ENCODE data around the gene RPS3.

RPS3 gene

DNA sequence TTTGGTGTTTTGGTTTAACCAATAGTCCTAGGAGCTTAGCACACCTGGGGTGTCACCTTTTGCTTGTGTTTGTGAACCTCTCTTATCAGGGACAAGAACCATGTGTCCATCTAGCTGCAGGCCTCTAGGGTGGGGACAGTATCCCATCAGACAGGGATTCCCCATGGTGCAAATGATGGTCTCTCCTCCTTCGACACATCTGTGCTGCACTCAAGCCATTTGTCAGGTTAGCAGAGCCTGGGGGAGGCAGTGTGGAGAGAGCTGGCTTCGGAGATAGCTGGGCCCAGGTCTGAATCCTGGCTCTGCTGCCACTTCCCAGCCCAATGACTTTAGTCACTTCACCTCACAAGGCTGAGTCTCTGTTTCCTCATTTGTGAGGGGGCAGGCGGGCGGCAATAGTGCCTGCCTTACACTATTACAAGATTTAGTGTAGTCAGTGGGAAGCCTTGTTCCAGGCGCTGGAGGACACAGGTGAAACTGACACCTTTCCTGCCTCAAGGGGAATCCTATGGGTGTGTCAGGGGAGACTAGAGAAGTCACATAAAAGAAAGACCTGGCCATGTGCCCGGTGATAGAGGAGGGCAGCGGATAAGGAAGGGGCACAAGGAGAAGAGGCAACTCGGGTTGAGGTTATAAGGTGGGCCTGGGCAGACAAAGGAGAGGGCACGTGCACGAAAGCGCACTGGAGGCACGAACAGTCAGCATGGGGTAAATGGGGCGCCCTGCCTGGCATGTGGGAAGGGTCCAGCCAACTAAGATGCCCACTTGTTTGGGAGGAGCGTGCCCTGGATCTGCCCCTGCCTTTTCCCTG is 21.1 kb downstream of the RPS3 start:
- no peak for DNase-seq (ENCODE audit: low spot score)

GRCh38 chr11:75421035-75421602 is 21.8 kb downstream of the RPS3 start:
- peak; percentile 77 for DNase-seq (ENCODE audit: low spot score)

DNA sequence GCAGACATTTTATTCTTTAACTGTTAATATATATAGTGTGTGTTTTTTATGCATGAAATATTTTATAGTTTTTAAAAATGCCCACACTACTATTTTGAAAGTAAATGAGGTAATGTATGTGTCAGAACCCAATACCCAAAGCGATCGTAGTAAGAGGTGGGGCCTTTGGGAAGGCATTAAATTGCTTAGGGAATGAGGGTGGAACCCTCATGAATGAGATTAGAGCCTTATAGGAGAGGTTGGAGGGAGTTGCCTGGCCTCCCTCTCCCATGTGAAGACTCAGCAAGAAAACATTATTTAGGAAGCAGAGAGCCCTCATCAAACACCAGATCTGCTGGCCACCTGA is 22.6 kb downstream of the RPS3 start:
- DNase-seq (ENCODE audit: low spot score), result no peak

DNA sequence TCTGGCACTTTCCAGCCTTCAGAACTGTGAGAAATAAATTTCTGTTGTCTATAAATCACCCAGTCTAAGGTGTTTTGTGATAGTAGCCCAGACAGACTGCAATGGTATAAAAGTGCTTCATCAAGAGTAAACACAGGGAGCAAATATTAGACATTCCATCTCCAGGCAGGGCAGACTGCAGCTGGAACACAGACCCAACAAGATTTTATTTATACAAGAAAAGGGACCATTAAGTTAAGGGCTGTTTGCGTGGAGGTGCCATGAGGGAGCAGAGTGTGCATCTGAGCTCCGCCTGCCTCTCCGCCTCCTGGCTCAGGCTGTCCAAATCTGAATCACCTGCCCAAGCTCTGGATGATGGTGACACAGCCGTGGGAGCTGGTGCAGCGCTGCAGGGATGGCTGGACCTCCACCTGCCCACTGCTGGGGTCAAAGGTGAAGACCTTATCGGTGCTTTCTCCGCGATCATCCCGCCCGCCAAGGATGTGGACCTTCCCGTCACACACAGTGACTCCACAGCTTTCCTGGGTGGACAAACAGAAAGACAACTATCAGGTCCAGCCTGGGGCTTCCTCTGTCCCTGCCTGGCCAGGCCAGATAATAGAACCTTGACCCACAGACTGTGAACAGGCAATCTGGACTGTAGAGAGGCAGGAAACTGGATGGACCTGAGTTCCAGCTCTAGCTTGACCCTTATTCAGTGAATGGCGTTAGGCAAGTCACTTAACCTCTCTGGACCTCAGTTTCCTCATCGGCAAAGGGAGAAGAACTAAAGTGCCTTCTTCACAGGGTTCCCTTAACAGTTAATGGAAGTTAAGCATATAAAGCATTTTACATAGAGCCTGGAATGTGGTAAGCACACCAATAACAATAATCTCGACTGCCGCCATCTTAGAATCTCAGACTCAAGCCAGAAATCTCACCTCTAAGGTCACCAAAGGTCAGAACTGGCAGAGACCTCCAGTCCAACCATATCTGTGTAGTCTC is 23.2 kb downstream of the RPS3 start:
- DNase-seq (ENCODE audit: low spot score), result no peak

DNA sequence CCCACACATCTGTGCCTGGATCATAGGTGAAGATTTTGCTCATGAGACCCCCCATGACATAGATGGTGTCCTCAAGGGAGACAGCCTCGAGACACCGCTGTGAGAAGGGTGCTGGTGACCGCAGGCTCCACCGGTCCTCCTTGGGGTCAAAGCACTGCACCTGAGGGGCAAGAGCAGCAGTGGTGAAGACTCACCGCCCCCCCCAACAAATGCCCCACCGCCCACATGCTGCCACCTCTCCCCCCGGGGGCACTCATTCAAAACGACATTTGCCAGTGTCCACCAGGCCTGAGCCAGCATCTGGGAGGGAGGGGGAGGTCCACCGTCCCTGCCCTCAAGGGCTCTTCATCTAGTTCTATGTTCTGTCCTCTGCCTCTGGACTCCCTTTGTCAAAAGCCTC is 24.4 kb downstream of the RPS3 start:
- no peak for DNase-seq (ENCODE audit: low spot score)

DNA sequence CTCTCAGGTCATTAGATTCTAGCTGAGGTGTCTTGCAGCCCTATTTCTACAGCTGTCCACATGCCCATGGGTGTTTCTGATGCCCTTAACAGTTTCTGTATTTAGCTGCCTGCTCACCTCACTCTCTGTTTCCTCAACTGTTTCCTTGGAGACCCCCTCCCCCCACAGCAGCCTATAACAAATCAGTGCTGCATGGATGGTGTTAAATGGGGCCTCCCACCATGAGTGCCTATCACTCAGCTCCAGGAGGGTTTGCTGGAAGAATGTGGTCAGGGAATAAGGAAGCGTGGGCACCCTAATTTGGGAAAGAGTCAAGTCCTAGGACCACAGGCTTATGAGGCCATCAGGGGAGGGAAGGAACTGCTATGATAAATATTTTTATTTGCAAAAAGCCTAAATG is 25.1 kb downstream of the RPS3 start:
- DNase-seq (ENCODE audit: low spot score), result no peak

GRCh38 chr11:75425422-75425821 is 26.1 kb downstream of the RPS3 start:
- DNase-seq (ENCODE audit: low spot score), result no peak

- no peak for DNase-seq (ENCODE audit: low spot score)
Observed at GRCh38 chr11:75426720-75427086, 27.4 kb downstream of the RPS3 start.

GRCh38 chr11:75427181-75427580 is 27.9 kb downstream of the RPS3 start:
- DNase-seq (ENCODE audit: low spot score), result no peak

DNA sequence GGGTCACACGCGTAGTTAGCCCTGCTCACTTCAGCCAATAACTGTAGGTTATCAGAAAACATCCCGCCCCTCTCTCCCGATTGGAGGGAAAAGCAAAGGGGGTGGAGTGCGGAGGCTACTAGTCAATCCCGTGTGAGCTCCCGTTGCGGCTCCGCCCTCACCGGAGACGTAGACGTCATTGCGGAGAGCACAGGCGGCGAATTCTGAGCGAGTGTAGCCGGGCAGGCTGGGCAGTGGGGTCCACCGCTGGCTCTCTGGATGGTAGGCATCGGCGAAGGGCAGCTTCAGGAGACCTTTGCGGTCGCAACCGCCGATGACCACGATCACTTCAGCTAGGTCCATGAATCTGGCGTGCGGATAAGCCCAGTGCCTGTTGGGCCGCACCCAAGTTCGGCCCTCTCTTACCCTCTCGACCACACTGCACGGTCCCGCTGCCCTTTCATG is 29.0 kb downstream of the RPS3 start:
- peak; percentile 86 for DNase-seq (ENCODE audit: low spot score)

- DNase-seq (ENCODE audit: low spot score), result no peak
Observed at GRCh38 chr11:75428989-75429640, 29.8 kb downstream of the RPS3 start.

DNA sequence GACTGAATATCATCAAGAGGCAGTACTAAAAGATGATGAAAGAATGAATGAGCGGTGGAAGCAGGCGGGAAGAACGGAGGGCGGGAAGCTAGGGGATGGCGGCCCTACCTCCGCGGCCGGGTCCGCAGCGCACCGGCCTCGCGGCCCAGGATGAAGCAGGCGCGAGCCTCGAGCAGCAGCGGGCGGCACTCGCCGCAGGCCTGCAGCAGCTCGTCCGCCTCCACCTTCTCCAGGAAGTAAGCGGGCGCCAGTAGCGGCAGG is 30.3 kb downstream of the RPS3 start:
- no peak for DNase-seq (ENCODE audit: low spot score)

DNA sequence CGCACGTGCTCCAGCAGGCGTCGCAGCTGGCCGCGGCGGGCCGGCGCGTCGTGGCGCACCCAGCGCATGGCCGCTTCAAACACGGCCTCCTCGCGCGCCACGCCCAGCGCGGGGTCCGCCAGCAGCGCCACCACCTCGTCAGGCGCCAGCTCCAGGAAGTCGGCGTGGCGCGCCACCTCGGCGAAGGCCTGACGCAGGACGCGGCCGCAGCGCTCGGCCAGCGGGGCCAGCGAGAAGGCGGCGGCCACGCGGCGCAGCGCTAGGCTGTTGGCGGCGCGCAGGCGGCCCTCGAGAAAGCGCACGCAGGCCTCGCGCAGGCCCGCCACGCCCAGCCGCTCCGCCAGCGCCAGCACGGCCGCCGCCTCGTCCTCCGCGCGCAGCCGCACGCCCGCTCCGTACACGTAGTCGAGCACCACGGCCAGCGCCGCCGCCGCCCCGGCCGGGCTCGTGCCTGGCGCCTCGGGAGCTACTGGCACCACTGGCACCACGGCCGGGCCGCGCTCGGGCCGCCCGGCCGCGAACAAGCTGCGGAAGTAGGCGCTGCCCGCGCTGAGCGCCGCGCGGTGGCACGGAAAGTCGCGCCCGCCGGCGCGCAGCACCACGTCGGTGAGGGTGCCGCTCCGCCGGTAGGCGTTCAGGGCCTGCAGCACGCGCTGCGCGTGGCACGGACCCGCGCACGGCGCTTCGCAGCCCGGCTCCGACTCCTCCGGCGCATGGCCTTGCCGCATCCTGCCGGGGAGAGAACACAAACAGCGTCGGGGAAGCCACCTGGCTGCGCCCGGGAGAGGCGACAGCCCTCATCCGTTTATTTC is 30.8 kb downstream of the RPS3 start:
- no peak for DNase-seq (ENCODE audit: low spot score)

DNA sequence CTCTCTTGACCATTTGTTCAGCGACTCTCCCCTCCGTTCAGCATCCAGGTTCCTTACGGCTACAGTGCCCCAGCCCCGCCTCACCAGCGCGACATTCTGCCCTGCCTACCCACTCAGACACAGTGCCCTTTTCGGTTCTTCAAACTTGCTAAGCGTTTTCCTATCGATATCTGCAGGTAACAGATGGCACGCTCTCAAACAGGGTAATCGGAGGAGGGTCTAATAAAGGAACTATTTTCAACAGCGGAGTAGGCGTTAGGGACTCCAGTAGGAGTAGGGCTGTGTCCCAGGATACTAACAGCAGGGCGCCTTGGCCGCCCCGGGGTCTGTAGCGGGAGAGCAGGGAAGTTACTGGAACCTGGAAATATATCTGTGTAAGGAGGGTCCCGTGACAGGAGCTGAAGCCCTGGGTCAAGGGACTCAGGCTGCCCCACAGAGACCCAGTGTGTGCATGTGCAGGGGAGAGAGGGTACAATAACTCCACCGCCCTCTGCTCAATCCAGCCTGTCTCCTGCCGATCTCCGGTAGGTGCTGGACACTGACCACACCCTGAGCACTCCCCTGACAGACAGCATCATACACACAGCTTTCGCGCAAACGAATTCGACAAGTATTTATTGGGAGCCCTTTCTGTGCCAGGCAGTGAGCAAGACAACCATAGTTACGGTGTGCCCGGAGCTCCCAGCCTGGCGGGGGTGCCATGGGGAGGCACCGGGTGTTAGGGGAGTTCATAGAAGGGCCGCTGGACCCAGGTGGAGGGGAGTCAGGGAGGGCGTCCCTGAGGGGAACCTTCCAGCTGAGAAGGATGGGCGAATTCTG is 31.6 kb downstream of the RPS3 start:
- no peak for DNase-seq (ENCODE audit: low spot score)

GRCh38 chr11:75431533-75432525 is 32.5 kb downstream of the RPS3 start:
- DNase-seq (ENCODE audit: low spot score), result no peak

- DNase-seq (ENCODE audit: low spot score), result peak; percentile 66
Observed at GRCh38 chr11:75432911-75433321, 33.6 kb downstream of the RPS3 start, which contains the start of gene KLHL35. TSS of gene KLHL35 (minus strand) at chr11:75433203. CDS start at chr11:75430629, 2,574 bp downstream.

DNA sequence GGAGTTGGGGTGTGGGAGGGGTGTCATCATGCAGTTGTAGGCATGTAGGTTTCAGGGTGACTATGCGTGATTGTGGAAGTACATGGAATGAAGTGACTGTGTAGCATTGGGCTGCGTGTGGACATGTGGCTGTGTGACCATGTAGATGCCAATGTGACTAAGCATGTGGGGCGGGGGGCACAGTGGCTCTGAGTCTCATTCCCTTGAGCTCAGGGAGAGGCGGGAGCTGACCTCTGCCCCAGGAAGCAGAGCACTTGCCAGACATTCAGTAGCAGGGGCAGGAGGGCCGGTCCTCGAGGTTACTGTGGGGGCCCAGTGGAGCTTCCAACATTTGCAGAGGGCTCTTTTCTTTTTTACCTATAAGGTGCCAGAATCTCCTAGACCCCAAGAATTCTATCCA is 34.1 kb downstream of the RPS3 start:
- DNase-seq (ENCODE audit: low spot score), result no peak

- no peak for DNase-seq (ENCODE audit: low spot score)
Observed at GRCh38 chr11:75434051-75434450, 34.7 kb downstream of the RPS3 start.

DNA sequence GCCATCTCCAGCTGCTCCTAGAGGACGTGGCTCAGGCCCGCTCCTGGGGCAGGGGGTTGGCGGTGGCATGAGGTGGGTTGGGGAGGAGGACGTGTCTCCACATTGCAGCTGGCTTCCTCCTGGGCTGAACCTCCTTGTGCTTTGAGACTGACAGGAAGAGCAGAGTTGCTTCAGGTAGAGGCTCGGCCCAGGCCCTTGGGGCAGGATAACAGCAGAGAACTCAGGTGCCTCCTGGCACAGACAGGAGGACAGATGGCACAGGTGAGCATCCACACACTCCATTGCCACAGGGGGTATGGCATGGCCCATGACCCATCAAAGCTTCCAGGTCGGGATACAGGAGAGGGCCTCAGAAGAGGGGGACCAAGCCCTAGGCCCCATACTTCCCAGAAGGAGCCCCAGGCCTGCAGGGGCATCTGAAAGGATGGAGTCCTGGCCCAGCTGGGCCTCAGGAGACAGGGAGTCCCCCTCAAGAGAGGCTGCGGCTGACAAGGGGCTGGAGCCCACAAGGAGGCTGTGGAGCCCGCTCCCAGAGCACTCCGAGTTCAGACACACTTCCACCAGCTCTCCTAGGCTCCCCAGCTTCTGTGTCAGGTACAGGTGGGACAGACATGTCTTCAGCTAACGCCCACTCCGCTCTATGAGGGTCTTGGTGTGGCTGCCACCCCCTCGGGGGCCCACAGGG is 35.7 kb downstream of the RPS3 start:
- no peak for DNase-seq (ENCODE audit: low spot score)
